AG04450 (cell line): ENCODE data around the gene CC2D1B. TPM values are rescaled to one million over a fixed set of nuclear protein-coding genes. Genes with fewer than 3 reads are reported as not detected.

Experiments
- CTCF ChIA-PET: fragments of 300-600, 350-600 bp; formaldehyde crosslinking; extraction: SDS; loops from one replicate; lab custom pipeline; 2022; ENCODE audit warnings: antibody characterized with exemption, inconsistent platforms; lab: Charles Lee
- POLR2A ChIA-PET: fragments of 350-600 bp; formaldehyde crosslinking; extraction: SDS; loops from one replicate; lab custom pipeline; 2021; ENCODE audit warnings: antibody characterized with exemption, inconsistent platforms; lab: Yijun Ruan, JAX
- DNase-seq: peaks from one replicate; pipeline ENCODE4 v3.0.0-alpha.2; 2011; ENCODE audit warnings: low read depth, low spot score
- H3K27ac ChIP-seq: one replicate; pipeline ENCODE4 v1.5.1; 2012; ENCODE audit warnings: low read depth, low read length, control low read depth
- H3K27me3 ChIP-seq: one replicate; pipeline ENCODE4 v1.6.0; 2012; ENCODE audit warnings: low read length; ENCODE audit not compliant: control insufficient read depth, insufficient read depth
- H3K4me3 ChIP-seq: 2 replicates; pipeline ENCODE4 v1.5.1; 2011; ENCODE audit warnings: mild to moderate bottlenecking, low read depth, low read length, control low read depth
- H3K9me3 ChIP-seq: 2 replicates; pipeline ENCODE4 v1.5.1; 2012; ENCODE audit warnings: low read length; ENCODE audit not compliant: control insufficient read depth, insufficient read depth
- polyA minus RNA-seq: library from RNA; depleted of rRNA, polyadenylated mRNA; stranded (reverse); fragments of >200 nt; gene quantifications from 2 replicates; pipeline ENCODE4 v1.2.3, GENCODE V29; 2011; rRNA and poly(A)+ RNA removed
- polyA plus RNA-seq: library from polyadenylated mRNA; depleted of rRNA; stranded (reverse); fragments of >200 nt; gene quantifications from 2 replicates; pipeline ENCODE4 v1.2.3, GENCODE V29; 2011; rRNA removed
- TF ChIP-seq, protein P1 (sequence below): IDR thresholded peaks from 2 replicates; pipeline ENCODE4 v1.5.1; 2011; ENCODE audit warnings: low read depth, low read length, control low read depth, inconsistent platforms

The CC2D1B gene, protein sequence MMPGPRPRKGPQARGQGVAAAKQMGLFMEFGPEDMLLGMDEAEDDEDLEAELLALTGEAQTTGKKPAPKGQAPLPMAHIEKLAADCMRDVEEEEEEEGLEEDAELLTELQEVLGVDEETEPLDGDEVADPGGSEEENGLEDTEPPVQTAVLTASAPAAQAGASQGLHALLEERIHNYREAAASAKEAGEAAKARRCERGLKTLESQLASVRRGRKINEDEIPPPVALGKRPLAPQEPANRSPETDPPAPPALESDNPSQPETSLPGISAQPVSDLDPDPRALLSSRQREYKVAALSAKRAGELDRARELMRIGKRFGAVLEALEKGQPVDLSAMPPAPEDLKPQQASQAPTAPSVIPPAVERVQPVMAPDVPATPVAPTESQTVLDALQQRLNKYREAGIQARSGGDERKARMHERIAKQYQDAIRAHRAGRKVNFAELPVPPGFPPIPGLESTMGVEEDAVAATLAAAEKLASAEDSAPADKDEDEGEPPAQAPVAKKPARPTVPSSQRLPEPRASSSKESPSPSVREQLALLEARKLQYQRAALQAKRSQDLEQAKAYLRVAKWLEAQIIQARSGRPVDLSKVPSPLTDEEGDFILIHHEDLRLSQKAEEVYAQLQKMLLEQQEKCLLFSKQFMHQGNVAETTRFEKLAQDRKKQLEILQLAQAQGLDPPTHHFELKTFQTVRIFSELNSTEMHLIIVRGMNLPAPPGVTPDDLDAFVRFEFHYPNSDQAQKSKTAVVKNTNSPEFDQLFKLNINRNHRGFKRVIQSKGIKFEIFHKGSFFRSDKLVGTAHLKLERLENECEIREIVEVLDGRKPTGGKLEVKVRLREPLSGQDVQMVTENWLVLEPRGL
- 9.7 and 11.7 TPM in 2 replicates for polyA plus RNA-seq
- polyA minus RNA-seq = 14.2 and 18.5 TPM in 2 replicates

DNA sequence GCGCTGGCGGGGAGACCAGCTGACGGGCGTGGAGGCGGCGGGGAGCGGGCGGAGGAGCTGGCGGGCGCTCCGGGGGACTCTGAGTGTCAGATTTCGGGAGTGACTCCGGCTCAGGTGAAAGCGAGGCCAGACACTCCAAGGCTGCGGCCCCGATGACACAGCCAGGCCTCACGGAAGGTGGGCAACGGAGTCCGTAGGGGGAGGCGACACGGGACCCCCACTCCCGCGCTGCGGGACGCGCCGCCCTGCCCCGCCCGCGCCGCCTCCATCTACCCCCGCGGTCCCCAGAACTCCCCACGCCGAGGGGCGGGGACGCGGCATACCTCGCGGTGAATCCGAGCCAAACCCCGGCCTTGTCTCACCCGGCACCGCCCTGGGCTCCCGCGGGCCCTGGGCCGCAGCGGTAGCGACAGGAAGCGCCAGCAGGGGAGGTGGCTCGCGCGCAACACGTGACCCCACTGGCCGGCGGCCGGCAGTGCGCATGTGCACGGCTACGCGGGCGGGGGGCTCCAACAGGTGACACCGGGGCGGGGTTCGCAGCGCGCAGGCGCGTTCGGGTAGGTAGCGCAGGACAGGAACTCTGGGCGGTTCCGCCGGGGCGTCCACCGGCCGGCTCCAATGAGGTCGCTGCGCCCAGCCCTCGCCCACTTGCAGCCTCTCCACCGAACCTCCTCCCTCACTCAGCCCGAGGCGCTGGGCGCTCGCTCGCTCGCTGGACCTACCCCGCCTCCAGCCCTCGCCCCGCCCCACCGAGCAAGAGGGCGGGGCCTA, at the start of gene CC2D1B:
CC2D1B (minus strand) TSS at position 460 of the 771 bp plus-strand sequence. CDS start 1,585 bp downstream, outside the sequence.
- ChIA-PET POLR2A (interaction anchor here (0.6 to 1.0 kb wide), 5 partner anchors 15 to 311 kb away, joined by 3 to 6 read pairs (median 3); partner anchors contain the start of genes ORC1 and PRPF38A), CTCF (interaction anchor here (1.4 kb wide), 1 partner anchor 320 kb away, joined by 6 read pairs; no protein-coding TSS in a partner anchor)
- Histone ChIP-seq H3K27me3 (no peaks in the 10 kb centered on the region), H3K9me3 (no peaks in the 10 kb centered on the region; the same call in 1 of the 2 replicates), H3K27ac (peak within 1 kb of the TSS; percentile 80), H3K4me3 (peak within 1 kb of the TSS; percentile 90)
- DNase-seq = peak; percentile 84
- TF ChIP-seq, protein P1, sequence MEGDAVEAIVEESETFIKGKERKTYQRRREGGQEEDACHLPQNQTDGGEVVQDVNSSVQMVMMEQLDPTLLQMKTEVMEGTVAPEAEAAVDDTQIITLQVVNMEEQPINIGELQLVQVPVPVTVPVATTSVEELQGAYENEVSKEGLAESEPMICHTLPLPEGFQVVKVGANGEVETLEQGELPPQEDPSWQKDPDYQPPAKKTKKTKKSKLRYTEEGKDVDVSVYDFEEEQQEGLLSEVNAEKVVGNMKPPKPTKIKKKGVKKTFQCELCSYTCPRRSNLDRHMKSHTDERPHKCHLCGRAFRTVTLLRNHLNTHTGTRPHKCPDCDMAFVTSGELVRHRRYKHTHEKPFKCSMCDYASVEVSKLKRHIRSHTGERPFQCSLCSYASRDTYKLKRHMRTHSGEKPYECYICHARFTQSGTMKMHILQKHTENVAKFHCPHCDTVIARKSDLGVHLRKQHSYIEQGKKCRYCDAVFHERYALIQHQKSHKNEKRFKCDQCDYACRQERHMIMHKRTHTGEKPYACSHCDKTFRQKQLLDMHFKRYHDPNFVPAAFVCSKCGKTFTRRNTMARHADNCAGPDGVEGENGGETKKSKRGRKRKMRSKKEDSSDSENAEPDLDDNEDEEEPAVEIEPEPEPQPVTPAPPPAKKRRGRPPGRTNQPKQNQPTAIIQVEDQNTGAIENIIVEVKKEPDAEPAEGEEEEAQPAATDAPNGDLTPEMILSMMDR = peak; percentile 11; the same call in 1 of the 2 replicates

DNA sequence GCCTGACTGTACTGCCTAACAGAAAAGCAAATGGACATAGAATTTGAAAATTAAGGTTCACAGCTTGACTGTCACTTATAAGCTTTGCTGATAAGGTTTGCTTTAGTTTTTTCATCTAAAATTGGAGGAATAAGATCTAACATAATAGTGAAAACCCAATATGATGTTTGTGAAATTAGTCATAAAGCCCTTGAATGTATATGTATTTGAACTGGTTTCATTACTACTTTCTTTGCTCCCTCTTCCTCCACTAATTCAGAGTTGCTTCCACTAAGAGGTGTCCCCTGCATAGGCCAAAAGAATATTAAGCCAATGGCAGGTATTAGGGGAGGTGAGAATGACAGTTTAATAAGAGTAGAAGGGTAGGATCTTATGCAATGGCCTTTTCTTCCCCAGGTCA, 48.9 kb upstream of the CC2D1B start:
- ChIA-PET CTCF (no interaction called here), POLR2A (interaction anchor here (0.7 kb wide), 1 partner anchor 756 kb away, joined by 3 read pairs; no protein-coding TSS in a partner anchor)
- TF ChIP-seq, protein P1 = no peak

DNA sequence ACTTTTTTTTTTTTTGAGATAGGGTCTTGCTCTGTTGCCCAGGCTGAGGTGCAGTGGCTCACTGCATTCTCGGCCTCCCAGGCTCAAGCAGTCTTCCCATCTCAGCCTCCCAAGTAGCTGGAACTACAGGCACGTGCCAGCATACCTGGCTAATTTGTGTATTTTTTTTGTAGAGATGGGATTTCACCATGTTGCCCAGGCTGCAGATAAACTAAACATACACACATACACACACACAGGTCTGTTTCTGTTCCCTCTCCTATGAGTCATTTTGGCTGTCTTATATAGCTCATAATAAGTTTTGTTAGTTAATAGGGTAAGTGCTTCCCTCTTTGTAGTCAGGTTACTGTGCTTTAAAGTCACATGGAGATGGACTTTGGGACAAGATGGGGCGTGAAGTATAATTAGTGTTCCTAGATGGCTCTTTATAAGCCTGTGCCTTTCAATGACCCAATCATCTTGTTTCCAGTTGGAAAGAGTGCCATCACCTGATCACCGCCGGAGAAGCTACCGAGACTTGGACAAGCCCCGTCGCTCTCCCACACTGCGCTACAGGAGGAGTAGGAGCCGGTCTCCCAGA, 47.5 kb upstream of the CC2D1B start:
- H3K9me3 ChIP-seq = no peaks in the 10 kb centered on the region
- CTCF ChIA-PET = interaction anchor here (0.6 to 1.1 kb wide), 2 partner anchors 273 to 274 kb away, joined by 4 read pairs; no protein-coding TSS in a partner anchor
- DNase-seq = peak; percentile 1

More for the DNA sequence above, 48.9 kb upstream of the CC2D1B start:
- no peaks in the 10 kb centered on the region for H3K9me3 ChIP-seq
- H3K27ac ChIP-seq = no peak overlapping the region
- no peak for DNase-seq
- H3K27me3 ChIP-seq = no peaks in the 10 kb centered on the region
- H3K4me3 ChIP-seq = no peak overlapping the region

DNA sequence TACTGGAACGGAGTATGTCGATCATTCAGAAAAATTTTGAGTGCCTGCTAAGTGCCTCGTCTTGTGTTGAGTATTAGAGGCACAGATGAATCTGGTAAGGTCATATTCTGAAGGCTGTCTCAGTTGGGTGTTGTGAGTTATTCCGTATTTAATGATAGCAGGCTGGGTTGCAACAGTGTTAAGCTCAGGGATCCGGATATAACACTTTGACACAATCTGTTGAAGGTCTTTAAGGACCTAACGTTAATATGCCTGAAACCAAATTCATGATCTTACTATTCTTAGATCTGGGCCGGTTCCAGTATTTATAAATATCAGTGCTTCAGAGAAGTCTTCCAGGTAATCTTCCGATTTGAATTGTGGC, 39.0 kb upstream of the CC2D1B start:
- ChIA-PET CTCF (interaction anchor here (0.8 to 1.3 kb wide), 4 partner anchors 11 to 282 kb away, joined by 3 to 6 read pairs (median 4); no protein-coding TSS in a partner anchor), POLR2A (interaction anchor here (0.5 to 2.2 kb wide), 7 partner anchors 9 to 283 kb away, joined by 3 to 9 read pairs (median 3); partner anchors contain the start of genes CC2D1B and TUT4)
- peak overlapping the region; percentile 97 for H3K4me3 ChIP-seq
- peak overlapping the region; percentile 86 for H3K27ac ChIP-seq
- no peak for DNase-seq
- H3K27me3 ChIP-seq = no peaks in the 10 kb centered on the region
- TF ChIP-seq, protein P1 = no peak
- no peaks in the 10 kb centered on the region for H3K9me3 ChIP-seq

More for the DNA sequence above, 47.5 kb upstream of the CC2D1B start:
- Histone ChIP-seq H3K4me3 (no peak overlapping the region), H3K27me3 (no peaks in the 10 kb centered on the region), H3K27ac (no peak overlapping the region)
- POLR2A ChIA-PET = interaction anchor here (1.0 kb wide), 1 partner anchor 9 kb away, joined by 3 read pairs; the partner anchor contains the start of genes ORC1 and PRPF38A
- TF ChIP-seq, protein P1 = no peak
